Adipose tissue (tissue), 3 donors: ENCODE results near the gene RRAS. TPM values are rescaled to one million over a fixed set of nuclear protein-coding genes. Genes with fewer than 3 reads are reported as not detected.

ENCODE experiments used
- H3K27ac ChIP-seq: one replicate; pipeline ENCODE4 v1.5.1; 2013; ENCODE audit warnings: low read depth, low read length
- WGBS, 3 donors: extraction: QIAGEN DNeasy Blood & Tissue Kit; methylation state at CpG; one replicate each; pipeline ENCODE4 v1.1.7; 2013; 5-methylcytosine and 5-hydroxymethylcytosine counted together
- polyA plus RNA-seq, 3 donors: library from polyadenylated mRNA; stranded (reverse); fragments of 200-250 nt; gene quantifications; one replicate each; pipeline ENCODE4 v1.2.3, GENCODE V29; 2013
- donor health status: healthy with polysubstance abuse.
- donor health status: Bipolar disorder and iron deficiency.
- donor health status: healthy.

RRAS gene
- 100 to 1,000 TPM in 2 of 3 donors, 10 to 100 TPM in 1; 31.9 to 302 (median 198) TPM for polyA plus RNA-seq

- 0 to 1% (median 1%) methylated on average over 51 of the region's 51 CpGs for WGBS, 3 donors
- H3K27ac ChIP-seq: peak within 1 kb of the TSS; percentile 100
Observed at GRCh38 chr19:49640113-49640898, at the start of gene RRAS. RRAS (minus strand) TSS chr19:49640143; CDS start chr19:49640098, 45 bp downstream.

GRCh38 chr19:49689133-49690078 lies 49.5 kb upstream of the RRAS start, which contains the start of gene ADM5:
ADM5 (plus strand) TSS chr19:49689594; CDS start chr19:49689838, 244 bp downstream.
- 26 to 33% (median 33%) methylated on average over 50 to 54 of the region's 54 CpGs for WGBS, 3 donors
- H3K27ac ChIP-seq: no peak within 1 kb of the TSS

- H3K27ac ChIP-seq: no peak overlapping the region
- 61 to 81% (median 69%) methylated on average over 12 of the region's 12 CpGs for WGBS, 3 donors
Observed at GRCh38 chr19:49688531-49689132, 48.7 kb upstream of the RRAS start.

- H3K27ac ChIP-seq: no peak overlapping the region
- WGBS, 3 donors: 53 to 74% (median 57%) methylated on average over 18 to 26 of the region's 26 CpGs
Observed at GRCh38 chr19:49687566-49688316, 47.8 kb upstream of the RRAS start.

GRCh38 chr19:49687150-49687549 lies 47.2 kb upstream of the RRAS start:
- WGBS, 3 donors: 53 to 69% (median 55%) methylated on average over 11 to 12 of the region's 12 CpGs
- H3K27ac ChIP-seq: no peak overlapping the region

- no peak overlapping the region for H3K27ac ChIP-seq
- WGBS, 3 donors: 75 to 89% (median 86%) methylated on average over 26 to 27 of the region's 27 CpGs
Observed at GRCh38 chr19:49686503-49687088, 46.7 kb upstream of the RRAS start.

GRCh38 chr19:49685845-49686332 lies 45.9 kb upstream of the RRAS start:
- no peak overlapping the region for H3K27ac ChIP-seq
- WGBS, 3 donors: 57 to 68% (median 66%) methylated on average over 21 to 23 of the region's 23 CpGs

GRCh38 chr19:49684983-49685553 lies 45.1 kb upstream of the RRAS start:
- WGBS, 3 donors: 80 to 86% (median 85%) methylated on average over 13 of the region's 13 CpGs
- H3K27ac ChIP-seq: no peak overlapping the region

GRCh38 chr19:49684251-49684982 lies 44.5 kb upstream of the RRAS start:
- no peak overlapping the region for H3K27ac ChIP-seq
- WGBS, 3 donors: 81 to 88% (median 85%) methylated on average over 32 to 35 of the region's 35 CpGs

GRCh38 chr19:49683814-49684250 lies 43.9 kb upstream of the RRAS start:
- H3K27ac ChIP-seq: no peak overlapping the region
- 91 to 95% (median 92%) methylated on average over 18 of the region's 18 CpGs for WGBS, 3 donors

GRCh38 chr19:49682274-49682673 lies 42.3 kb upstream of the RRAS start:
- WGBS, 3 donors: 80 to 92% (median 91%) methylated on average over 8 of the region's 8 CpGs
- H3K27ac ChIP-seq: no peak overlapping the region

- WGBS, 3 donors: 78 to 90% (median 88%) methylated on average over 19 of the region's 19 CpGs
Observed at GRCh38 chr19:49681830-49682229, 41.9 kb upstream of the RRAS start.

GRCh38 chr19:49680421-49681351 lies 40.7 kb upstream of the RRAS start:
- H3K27ac ChIP-seq: no peak overlapping the region
- 29 to 34% (median 32%) methylated on average over 40 of the region's 40 CpGs for WGBS, 3 donors

More at GRCh38 chr19:49681830-49682229, 41.9 kb upstream of the RRAS start:
- no peak overlapping the region for H3K27ac ChIP-seq

- 57 to 59% (median 59%) methylated on average over 10 of the region's 10 CpGs for WGBS, 3 donors
- no peak overlapping the region for H3K27ac ChIP-seq
Observed at GRCh38 chr19:49679771-49680413, 39.9 kb upstream of the RRAS start.
